ENCODE results near the gene RBM42. TPM values are rescaled to one million over a fixed set of nuclear protein-coding genes. Genes with fewer than 3 reads are reported as not detected.
"Not testable (repeated sequence)": the region's sequence is repeated elsewhere in the genome, so short reads cannot be mapped to it uniquely, and the experiment has no call there.

The RBM42 gene
- total RNA-seq, 2 experiments from 2014 or later: 87.4 to 92.2 TPM

DNA sequence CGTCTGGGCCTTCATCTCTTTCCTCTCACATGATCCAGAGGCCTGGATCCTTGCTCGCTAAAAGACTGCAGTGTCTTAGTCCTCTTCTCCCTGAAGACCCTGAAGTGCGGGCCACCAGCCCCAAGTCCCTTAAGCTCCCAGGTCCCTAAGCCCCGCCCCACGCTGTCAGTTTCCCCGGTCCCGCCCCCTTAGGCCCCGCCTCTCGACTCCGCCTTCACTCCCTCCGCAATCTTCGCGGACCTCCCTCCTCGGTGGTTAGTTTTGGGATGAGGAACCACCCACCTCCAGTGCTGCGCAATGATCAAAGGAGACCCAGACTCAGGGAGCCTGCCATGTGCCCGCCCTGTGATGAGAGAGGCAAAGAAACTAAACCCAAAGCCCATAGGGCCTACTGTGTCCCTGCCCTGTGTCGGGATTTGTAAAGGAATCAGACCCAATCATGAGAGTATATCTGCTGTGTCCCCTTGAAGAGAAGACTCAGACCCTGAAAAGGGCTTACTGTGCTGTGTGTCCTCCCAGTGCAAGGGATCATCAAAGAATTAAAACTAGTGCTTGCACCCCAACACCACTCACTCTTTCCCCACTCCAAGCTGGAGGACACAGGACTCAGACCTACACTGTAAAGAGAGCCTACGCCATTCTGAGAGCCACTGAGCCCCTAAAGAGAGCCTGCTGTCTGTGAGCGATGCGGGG is 16.3 kb downstream of the RBM42 start:
- H3K27me3 Mint-ChIP-seq: no peaks in the 10 kb centered on the region
- H3K27ac Mint-ChIP-seq: peak overlapping the region; percentile 80
- peak; percentile 84 for DNase-seq
- no peak for ATAC-seq (ENCODE audit: low read depth)
- H3K4me1 Mint-ChIP-seq: peaks cover 43% of the 10 kb centered on the region
- POLR2A ChIA-PET: interaction anchor here (0.6 to 3.6 kb wide), 12 partner anchors 13 to 112 kb away, joined by 3 to 21 read pairs (median 4); partner anchors contain the start of genes HAUS5, HSPB6 and RBM42
- H3K4me3 Mint-ChIP-seq: peak overlapping the region; percentile 82
- no peaks in the 10 kb centered on the region for H3K36me3 Mint-ChIP-seq
- H3K9me3 Mint-ChIP-seq: no peaks in the 10 kb centered on the region

DNA sequence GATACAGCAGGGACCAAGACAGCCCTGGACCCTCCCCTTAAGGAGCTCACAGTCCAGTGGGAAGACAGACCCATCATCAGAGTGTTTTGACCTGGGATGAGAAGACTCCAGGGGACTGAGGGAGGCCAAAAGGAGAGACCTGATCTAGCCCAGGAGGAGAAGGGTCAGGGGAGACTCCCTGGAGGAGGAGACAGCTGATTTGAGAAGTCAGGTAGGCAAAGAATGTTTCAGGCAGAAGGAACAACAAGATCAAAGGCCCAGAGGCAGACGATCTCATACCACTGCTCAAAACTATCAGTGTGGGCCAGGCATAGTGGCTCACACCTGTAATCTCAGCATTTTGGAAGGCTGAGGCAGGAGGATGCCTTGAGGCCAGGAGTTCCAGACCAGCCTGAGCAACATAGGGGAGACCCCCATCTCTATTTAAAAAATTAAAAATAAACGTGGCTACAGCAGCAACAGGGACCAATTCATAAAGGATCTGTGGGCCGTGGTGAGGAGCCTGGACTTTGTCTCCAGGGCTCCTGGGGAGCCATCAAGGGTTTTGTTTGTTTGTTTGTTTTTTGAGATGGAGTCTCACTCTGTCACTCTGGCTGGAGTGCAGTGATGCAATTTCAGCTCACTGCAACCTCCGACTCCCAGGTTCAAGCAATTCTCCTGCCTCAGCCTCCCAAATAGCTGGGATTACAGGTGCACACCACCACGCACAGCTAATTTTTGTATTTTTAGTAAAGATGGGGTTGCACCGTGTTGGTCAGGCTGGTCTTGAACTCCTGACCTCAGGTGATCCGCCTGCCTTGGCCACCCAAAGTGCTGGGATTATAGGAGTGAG is 17.1 kb downstream of the RBM42 start:
- DNase-seq (no peak), ATAC-seq (ENCODE audit: low read depth) (no peak)
- Mint-ChIP-seq H3K36me3 (no peaks in the 10 kb centered on the region), H3K27ac (no peak overlapping the region), H3K9me3 (no peaks in the 10 kb centered on the region), H3K4me3 (no peak overlapping the region), H3K27me3 (no peaks in the 10 kb centered on the region), H3K4me1 (peaks cover 47% of the 10 kb centered on the region)
- POLR2A ChIA-PET: interaction anchor here (0.6 to 3.3 kb wide), 3 partner anchors 33 to 95 kb away, joined by 3 to 21 read pairs (median 3); partner anchors contain the start of gene HAUS5

DNA sequence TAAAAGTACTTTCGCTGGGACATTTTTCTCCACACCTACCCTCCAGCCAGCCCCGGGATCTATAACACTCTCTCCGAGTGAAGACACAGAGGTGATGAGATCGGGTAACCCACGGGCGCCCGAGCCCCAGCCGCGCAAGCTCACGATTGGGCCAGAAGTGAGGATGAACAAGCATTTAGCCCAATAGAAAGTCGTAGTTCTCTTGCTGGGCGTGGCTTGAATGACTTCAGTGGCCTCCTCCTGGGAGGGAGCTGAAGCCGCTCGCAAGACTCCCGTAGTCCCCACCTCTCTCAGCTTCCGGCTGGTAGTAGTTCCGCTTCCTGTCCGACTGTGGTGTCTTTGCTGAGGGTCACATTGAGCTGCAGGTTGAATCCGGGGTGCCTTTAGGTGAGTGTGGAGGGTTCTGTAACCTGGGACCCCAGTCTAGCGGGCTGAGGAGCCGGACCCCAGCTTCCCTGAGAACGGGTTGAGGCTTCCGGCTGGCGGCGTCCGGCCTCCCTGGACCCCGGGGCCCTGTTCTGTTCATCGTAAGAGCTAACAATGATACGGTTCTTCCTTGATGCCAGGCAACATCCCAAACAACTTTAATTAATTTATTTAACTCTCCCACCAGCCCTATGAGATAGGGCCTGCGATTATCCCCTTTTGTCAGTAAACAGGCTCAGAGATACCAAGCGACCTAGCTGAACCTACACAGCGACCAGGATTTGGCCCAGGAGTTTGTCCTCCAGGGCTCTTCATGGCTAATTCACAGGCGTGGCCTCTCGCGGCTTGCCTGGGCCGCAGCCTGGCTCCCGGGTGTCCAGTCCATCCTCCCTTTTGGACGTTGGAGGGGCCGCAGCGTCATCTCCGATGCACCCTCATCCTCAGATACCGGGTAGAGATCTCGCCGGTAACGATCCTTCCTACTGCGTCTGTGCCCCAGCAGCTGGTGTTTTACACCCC is 19.5 kb downstream of the RBM42 start, which contains the start of gene COX6B1:
COX6B1 (plus strand) TSS at position 307 of the 945 bp plus-strand sequence. CDS start 2,921 bp downstream, outside the sequence.
- POLR2A ChIA-PET: interaction anchor here (0.6 to 2.3 kb wide), 21 partner anchors 11 to 311 kb away, joined by 3 to 19 read pairs (median 3); partner anchors contain the start of genes HAUS5 and LIN37
- H3K27me3 Mint-ChIP-seq: no peaks in the 10 kb centered on the region
- H3K36me3 Mint-ChIP-seq: peaks cover 4% of the 10 kb centered on the region
- H3K9me3 Mint-ChIP-seq: no peaks in the 10 kb centered on the region
- ATAC-seq (ENCODE audit: low read depth) (peak; percentile 70), DNase-seq (peak; percentile 82)
- H3K4me3 Mint-ChIP-seq: peak within 1 kb of the TSS; percentile 92
- peak within 1 kb of the TSS; percentile 90 for H3K27ac Mint-ChIP-seq
- peaks cover 38% of the 10 kb centered on the region for H3K4me1 Mint-ChIP-seq

DNA sequence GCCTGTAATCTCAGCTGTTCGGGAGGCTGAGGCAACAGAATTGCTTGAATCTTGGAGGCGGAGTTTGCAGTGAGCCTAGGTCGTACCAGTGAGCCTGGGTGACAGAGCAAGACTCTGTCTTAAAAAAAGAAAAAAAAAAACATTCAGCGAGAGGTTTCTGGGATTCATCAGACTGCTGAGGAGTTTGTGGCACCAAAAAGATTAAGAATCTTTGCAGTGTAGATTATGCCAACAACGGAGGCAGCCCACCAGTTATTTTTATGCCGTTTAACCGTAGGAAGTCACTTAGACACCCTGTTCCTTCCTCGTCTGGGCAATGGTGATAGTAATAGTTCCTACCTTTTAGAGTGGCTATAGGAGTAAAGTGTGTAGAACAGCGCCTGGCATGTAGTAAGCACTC is 21.7 kb downstream of the RBM42 start:
- ATAC-seq (ENCODE audit: low read depth): no peak
- Mint-ChIP-seq H3K27ac (no peak overlapping the region), H3K36me3 (peaks cover 12% of the 10 kb centered on the region), H3K4me3 (no peak overlapping the region), H3K4me1 (peaks cover 26% of the 10 kb centered on the region), H3K9me3 (no peaks in the 10 kb centered on the region), H3K27me3 (no peaks in the 10 kb centered on the region)
- POLR2A ChIA-PET: no interaction called here
- no peak for DNase-seq

DNA sequence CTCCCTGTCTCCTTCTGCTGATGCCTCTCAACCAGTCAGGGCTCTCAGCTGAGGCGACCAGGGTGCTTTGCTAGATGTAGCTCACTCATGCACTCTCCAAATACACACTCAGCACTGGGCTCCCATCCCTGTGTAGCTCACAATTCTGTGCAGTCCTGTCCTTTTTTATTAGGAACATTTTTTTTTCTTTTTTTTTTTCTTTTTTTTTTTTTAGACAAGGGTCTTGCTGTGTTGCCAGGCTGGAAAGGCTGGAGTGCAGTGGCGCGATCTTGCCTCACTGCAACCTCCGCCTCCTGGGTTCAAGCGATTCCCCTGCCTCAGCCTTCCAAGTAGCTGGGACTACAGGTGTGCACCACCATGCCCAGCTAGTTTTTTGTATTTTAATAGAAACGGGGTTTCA is 26.0 kb downstream of the RBM42 start:
- H3K4me3 Mint-ChIP-seq; H3K9me3 Mint-ChIP-seq; ATAC-seq (ENCODE audit: low read depth); H3K27me3 Mint-ChIP-seq; H3K27ac Mint-ChIP-seq; DNase-seq; POLR2A ChIA-PET: not testable (repeated sequence)
- Mint-ChIP-seq H3K36me3 (peaks cover 30% of the 10 kb centered on the region), H3K4me1 (peaks cover 12% of the 10 kb centered on the region)

DNA sequence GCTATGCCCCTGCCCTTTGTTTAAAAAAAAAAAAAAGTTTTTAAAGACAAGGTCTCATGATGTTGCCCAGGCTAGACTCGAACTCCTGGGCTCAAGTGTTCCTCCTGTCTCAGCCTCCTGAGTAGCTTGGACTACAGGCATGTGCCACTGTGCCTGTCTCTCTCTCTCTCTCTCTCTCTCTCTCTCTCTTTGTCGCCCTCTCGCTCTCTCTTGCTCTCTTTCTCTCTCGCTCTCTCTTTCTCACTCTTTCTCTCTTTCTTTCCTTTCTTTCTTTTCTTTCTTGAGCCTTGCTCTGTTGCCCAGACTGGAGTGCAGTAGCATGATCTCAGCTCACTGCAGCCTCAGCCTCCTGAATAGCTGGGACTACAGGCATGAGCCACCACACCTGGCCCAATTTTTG is 26.8 kb downstream of the RBM42 start:
- peaks cover 31% of the 10 kb centered on the region for H3K36me3 Mint-ChIP-seq

DNA sequence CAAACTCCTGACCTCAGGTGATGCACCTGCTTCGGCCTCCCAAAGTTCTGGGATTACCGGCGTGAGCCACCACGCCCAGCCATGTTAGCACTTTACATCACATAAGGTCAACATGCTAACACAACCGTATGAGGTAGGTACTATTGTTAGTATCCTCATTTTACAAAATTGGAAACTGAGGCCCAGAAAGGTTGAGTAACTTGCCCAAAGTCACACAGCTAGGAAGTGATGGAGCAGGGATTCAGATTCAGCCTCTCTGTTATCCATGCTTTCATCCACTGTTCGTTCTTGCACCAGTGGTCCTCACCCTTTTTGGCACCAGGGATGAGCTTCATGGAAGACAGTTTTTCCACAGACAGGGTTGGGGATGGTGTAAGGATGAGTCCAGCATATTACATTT is 27.9 kb downstream of the RBM42 start:
- H3K27ac Mint-ChIP-seq: no peak overlapping the region
- H3K4me3 Mint-ChIP-seq: no peak overlapping the region
- peaks cover 4% of the 10 kb centered on the region for H3K4me1 Mint-ChIP-seq
- H3K27me3 Mint-ChIP-seq: no peaks in the 10 kb centered on the region
- POLR2A ChIA-PET: no interaction called here
- H3K36me3 Mint-ChIP-seq: peaks cover 29% of the 10 kb centered on the region
- DNase-seq (no peak), ATAC-seq (ENCODE audit: low read depth) (no peak)
- no peaks in the 10 kb centered on the region for H3K9me3 Mint-ChIP-seq

More for the DNA sequence above, 26.8 kb downstream of the RBM42 start:
- POLR2A ChIA-PET: interaction anchor here (0.6 kb wide), 1 partner anchor 11 kb away, joined by 3 read pairs; no protein-coding TSS in a partner anchor
- Mint-ChIP-seq H3K27me3 (no peaks in the 10 kb centered on the region), H3K4me1 (peaks cover 11% of the 10 kb centered on the region), H3K9me3 (no peaks in the 10 kb centered on the region), H3K27ac (no peak overlapping the region), H3K4me3 (no peak overlapping the region)
- no peak for ATAC-seq (ENCODE audit: low read depth)
- no peak for DNase-seq

DNA sequence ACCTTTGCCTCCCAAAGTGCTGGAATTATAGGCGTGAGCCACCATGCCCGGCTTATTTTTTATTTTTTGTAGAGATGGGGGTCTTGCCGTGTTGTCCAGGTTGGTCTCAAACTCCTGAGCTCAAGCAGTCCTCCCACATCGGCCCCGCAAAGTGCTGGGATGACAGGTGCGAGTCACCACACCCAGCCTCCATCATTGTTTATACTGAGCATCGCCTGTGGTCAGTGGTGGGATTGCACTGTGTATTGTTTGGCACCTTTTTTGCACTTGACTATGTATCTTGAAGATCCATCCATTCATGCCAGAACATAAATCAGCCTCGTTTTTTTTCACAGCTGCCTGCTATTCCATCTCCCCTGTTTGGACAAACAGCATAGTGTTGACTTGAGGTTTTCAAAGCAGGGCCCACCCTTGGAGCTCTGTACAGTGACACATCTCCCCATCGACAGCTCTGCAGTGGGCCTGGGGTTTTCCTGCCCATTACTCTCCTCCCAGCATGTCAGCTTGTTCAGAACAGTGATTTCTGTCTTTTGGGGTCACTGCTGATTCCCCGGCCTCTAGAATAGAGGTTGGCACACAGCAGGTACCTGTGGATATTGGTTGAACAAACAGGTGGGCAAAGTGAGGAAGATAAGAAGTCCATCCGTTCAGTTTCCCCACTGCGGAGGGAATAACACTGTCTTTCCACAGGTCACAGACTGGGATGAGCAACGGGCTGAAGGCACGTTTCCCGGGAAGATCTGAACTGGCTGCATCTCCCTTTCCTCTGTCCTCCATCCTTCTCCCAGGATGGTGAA is 29.3 kb downstream of the RBM42 start:
- DNase-seq: no peak
- ATAC-seq (ENCODE audit: low read depth): no peak
- Mint-ChIP-seq H3K4me3 (no peak overlapping the region), H3K27me3 (no peaks in the 10 kb centered on the region), H3K36me3 (peaks cover 27% of the 10 kb centered on the region), H3K4me1 (peaks cover 3% of the 10 kb centered on the region), H3K27ac (no peak overlapping the region), H3K9me3 (no peaks in the 10 kb centered on the region)
- POLR2A ChIA-PET: interaction anchor here (0.6 kb wide), 1 partner anchor 48 kb away, joined by 3 read pairs; no protein-coding TSS in a partner anchor

DNA sequence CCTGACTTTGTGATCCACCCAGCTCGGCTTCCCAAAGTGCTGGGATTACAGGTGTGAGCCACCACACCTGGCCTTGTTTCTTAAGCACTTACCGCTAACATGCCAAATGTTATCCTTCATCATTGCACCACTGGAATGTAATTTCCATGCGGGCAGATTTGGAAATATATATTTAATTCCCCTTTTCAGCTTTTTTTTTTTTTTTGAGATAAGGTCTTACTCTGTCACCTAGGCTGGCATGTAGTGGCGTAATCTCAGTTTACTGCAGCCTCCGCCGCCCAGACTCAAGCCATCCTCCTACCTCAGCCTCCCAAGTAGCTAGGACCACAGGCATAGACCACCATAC is 33.1 kb downstream of the RBM42 start:
- H3K36me3 Mint-ChIP-seq: peaks cover 15% of the 10 kb centered on the region
- no peak overlapping the region for H3K27ac Mint-ChIP-seq
- POLR2A ChIA-PET: interaction anchor here (1.1 kb wide), 1 partner anchor 14 kb away, joined by 3 read pairs; the partner anchor contains the start of gene COX6B1
- H3K4me1 Mint-ChIP-seq: peaks cover 3% of the 10 kb centered on the region
- H3K4me3 Mint-ChIP-seq: no peak overlapping the region
- ATAC-seq (ENCODE audit: low read depth): no peak
- H3K27me3 Mint-ChIP-seq: no peaks in the 10 kb centered on the region
- DNase-seq: no peak
- H3K9me3 Mint-ChIP-seq: no peaks in the 10 kb centered on the region

DNA sequence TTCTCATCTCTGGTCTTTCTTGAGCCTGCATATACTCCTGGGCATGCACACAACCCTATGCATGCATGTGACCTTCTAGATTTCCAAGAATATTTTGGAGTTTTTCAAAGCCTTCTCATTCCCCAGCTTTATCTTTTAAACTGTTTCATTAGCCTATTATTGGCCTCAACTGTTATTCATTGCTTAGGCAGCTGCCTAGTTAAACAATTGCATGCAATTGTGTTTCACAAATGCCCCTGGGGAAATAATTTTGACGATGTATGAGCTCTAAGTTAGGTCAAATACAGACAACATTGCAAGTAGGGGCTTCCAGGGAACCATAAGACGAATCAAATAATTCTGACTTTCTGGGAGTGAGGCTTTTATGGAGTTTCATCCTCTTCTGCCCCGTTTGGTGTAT is 35.1 kb downstream of the RBM42 start:
- Mint-ChIP-seq H3K27me3 (no peaks in the 10 kb centered on the region), H3K27ac (no peak overlapping the region), H3K36me3 (peaks cover 5% of the 10 kb centered on the region), H3K4me3 (no peak overlapping the region), H3K9me3 (no peaks in the 10 kb centered on the region), H3K4me1 (no peaks in the 10 kb centered on the region)
- DNase-seq (no peak), ATAC-seq (ENCODE audit: low read depth) (no peak)
- POLR2A ChIA-PET: interaction anchor here (1.3 kb wide), 1 partner anchor 16 kb away, joined by 3 read pairs; the partner anchor contains the start of gene COX6B1

DNA sequence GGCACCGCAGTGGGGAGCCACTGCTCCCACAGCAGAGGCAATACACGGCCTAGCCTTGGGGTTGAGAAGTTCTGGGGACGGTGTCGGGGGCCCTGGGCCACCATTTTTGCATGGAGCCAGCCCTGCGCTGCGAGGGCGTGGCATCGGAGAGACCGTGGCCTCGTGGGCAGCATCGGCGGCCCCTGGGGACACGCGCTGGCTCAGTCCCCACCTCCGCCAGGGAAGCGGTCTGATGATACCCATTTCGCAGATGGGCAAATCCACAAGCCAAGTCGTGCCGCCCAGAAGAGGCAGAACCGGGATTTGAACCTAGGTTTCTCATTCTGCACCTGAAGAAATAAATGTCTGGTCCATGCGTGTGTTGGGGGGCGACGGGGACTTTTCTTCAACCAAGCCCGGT is 36.3 kb downstream of the RBM42 start:
- POLR2A ChIA-PET: no interaction called here
- Mint-ChIP-seq H3K36me3 (no peaks in the 10 kb centered on the region), H3K4me3 (no peak overlapping the region), H3K9me3 (no peaks in the 10 kb centered on the region), H3K27me3 (peaks cover 10% of the 10 kb centered on the region), H3K4me1 (no peaks in the 10 kb centered on the region), H3K27ac (no peak overlapping the region)
- DNase-seq (no peak), ATAC-seq (ENCODE audit: low read depth) (no peak)

DNA sequence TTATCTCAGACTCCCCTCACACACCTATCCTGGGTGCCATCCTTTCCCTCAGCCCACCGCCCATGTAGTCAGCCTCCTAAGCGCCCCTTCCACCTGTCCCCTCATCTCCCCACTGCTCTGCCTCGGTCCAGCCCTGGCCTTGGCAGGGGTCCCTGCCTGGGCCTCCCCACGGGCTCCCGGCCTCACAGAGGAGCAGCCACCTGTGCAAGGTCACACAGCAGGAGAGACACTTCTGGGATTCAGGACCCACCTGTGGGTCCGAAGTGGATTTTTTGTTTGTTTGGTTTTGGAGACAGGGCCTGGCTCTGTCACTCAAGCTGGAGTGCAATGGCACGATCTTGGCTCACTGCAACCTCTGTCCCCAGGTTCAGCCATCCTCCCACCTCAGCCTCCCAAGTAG is 36.8 kb downstream of the RBM42 start:
- Mint-ChIP-seq H3K27ac (no peak overlapping the region), H3K4me1 (no peaks in the 10 kb centered on the region), H3K9me3 (no peaks in the 10 kb centered on the region), H3K36me3 (no peaks in the 10 kb centered on the region), H3K4me3 (no peak overlapping the region), H3K27me3 (peaks cover 10% of the 10 kb centered on the region)
- DNase-seq (no peak), ATAC-seq (ENCODE audit: low read depth) (no peak)
- POLR2A ChIA-PET: no interaction called here

Data from activated naive CD8-positive, alpha-beta T cell treated with anti-CD3 and anti-CD28 coated beads, Interleukin-2, amount 10 ng/mL, durations not matched to agents 7 days and 5 days (primary cell).